DMS 273 (cell line): ENCODE results near the gene RPUSD1.
"Not testable (repeated sequence)": the region's sequence is repeated elsewhere in the genome, so short reads cannot be mapped to it uniquely, and the experiment has no call there.

ENCODE experiments used
- DNase-seq: peaks from one replicate; lab custom pipeline; 2025; ENCODE audit not compliant: unreplicated experiment; lab: John Stamatoyannopoulos, UW

The RPUSD1 gene

GRCh38 chr16:768428-768827 lies 19.8 kb downstream of the RPUSD1 start:
- DNase-seq, result no peak

- no peak for DNase-seq
These were observed 20.4 kb downstream of the RPUSD1 start for GRCh38 chr16:767743-768235.

DNA sequence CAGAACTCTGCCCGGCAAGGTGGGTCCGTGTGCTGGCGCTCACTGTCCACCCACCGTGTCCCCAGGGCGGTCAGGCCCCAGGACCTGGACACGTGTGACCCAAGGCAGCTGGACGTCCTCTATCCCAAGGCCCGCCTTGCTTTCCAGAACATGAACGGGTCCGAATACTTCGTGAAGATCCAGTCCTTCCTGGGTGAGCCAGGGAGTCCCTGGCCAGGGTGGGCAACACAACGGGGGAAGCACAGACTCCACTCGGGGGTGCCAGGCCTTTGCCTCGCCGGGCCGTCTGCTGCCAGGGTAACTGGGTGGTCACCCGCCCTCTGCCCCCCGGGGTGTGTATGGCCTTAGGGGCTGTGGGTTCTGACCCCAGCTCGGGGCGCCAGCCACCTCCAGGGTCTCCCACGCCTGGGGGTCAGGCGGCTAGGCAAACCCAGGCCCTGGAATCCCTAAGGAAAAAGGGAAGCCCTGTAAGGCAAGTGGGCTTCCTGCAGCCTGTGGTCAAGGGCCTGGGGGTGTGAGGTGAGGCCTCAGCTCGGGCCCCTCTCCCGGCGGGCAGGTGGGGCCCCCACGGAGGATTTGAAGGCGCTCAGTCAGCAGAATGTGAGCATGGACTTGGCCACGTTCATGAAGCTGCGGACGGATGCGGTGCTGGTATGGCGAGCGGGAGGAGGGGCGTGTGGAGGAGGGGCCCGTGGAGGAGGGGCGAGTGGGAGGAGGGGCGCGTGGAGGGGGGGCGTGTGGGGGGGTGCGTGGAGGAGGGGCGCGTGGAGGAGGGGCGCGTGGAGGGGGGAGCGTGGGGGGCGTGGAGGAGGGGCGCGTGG lies 21.2 kb downstream of the RPUSD1 start:
- DNase-seq, result no peak

GRCh38 chr16:766008-766819 lies 22.0 kb downstream of the RPUSD1 start:
- no peak for DNase-seq

- DNase-seq, result no peak
These were observed 22.7 kb downstream of the RPUSD1 start for GRCh38 chr16:765488-765865.

- no peak for DNase-seq
These were observed 23.2 kb downstream of the RPUSD1 start for GRCh38 chr16:764848-765487.

DNA sequence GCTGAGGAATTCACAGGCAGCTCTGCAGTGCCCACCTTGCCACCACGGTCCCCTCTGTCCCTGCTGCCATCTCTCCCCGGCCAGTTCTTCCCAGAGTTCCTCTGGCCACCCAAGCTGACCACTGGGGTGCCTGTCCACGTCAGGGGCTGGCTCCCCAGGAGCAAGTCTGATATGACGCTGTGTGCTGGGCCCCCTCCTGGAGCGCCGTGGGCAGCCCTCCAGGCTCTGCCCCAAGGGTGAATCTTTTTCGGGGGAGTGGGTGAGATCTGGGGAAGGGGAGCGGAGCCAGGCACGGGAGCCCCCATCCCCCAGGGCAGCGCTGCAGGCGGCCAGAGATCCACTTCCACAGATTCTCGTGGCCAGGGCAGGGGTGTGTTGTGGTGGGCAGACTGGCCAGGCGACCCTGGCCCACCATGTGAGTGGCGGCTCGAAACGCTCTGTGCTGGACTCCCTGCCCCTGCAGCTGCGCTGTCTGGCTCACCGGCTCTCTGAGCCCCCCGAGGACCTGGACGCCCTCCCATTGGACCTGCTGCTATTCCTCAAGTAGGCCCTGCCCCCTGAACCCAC lies 23.9 kb downstream of the RPUSD1 start:
- no peak for DNase-seq

- no peak for DNase-seq
These were observed 24.6 kb downstream of the RPUSD1 start for GRCh38 chr16:763369-764183.

- DNase-seq, result no peak
These were observed 25.4 kb downstream of the RPUSD1 start for GRCh38 chr16:762595-763268.

DNA sequence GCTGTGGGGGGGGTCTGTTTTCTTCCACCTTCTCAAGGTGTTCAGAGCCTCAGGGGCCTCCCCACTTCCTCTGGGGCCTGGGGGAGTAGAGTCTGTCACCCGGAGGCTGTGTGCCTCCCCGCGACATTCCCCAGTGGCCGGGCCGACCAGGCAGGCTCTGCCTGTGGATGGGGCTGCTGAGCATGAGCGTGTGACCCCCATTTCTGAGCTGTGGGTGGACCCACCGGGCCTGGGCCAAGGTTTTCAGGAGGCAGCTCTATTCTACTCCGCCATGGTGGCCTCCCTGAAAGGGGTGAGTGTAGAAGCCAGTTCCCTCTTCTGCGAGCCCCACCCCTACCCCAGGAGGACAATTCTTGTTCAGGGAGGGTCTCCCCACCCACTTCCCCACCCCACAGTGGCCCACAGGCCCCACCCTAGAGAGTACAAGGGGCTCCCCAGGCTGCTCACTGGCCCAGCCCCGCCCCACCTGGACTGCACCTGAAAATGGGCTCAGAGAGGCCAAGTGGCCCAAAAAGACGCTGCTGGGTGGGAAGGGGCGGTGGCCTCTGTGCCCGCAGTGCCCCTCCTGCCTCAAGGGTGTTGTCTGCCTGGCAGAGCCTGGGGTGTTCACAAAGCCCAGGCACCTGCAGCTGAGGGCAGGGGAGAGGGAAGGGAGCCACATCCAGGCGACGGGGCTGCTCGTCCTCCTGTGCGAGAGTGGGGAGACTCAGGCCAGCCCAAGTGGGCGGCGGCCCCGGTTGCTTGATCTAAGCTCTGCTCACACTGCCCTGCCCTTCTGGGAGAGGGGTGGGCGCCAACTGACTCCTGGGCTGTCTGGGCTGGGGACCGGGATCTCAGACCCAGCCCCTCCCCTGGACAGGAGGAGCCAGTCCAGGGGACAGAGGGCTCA lies 26.3 kb downstream of the RPUSD1 start:
- no peak for DNase-seq

GRCh38 chr16:760545-761343 lies 27.4 kb downstream of the RPUSD1 start, which contains the start of gene MSLN:
Gene MSLN (plus strand): TSS chr16:760734. CDS start chr16:762681, 1,947 bp downstream.
- DNase-seq, result no peak

DNA sequence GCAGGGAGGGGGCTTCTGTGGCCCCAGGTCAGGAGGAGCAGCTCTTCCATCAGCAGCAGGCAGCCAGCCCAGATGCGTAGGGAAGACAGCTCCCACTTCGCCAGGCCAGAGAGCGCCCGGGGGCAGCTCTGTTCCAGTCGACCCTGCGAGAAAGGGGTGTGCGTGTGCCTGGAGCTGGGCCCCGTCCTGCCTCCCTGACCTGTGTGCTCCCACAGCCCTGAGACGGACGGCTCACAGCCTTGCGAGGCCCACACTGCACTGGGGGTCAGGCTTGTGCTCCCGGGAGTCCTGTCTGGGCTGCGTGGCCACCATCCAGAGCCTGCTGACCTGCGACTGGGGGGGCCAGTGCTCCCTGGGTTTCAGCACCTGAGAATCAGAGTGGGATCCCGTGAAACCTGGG lies 28.1 kb downstream of the RPUSD1 start:
- no peak for DNase-seq

GRCh38 chr16:759110-759910 lies 28.9 kb downstream of the RPUSD1 start:
- no peak for DNase-seq

DNA sequence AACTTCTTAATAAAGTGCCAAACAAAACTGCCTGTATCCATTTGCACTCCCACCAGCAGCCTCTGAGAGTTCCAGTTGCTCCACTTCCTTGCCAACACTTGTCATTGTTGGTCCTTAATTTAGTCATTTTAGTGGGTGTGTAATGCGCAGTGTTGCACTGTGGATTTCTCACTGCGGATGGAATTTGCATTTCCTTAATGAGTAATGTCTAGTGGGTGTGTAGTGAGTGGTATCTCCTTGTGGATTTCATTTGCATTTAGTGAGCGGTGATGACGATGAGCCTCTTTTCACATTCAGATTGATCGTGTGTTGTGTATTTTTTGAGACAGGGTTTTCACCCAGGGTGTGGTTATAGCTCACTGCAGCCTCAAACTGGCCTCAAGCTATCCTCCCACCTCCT lies 31.8 kb downstream of the RPUSD1 start:
- no peak for DNase-seq

DNA sequence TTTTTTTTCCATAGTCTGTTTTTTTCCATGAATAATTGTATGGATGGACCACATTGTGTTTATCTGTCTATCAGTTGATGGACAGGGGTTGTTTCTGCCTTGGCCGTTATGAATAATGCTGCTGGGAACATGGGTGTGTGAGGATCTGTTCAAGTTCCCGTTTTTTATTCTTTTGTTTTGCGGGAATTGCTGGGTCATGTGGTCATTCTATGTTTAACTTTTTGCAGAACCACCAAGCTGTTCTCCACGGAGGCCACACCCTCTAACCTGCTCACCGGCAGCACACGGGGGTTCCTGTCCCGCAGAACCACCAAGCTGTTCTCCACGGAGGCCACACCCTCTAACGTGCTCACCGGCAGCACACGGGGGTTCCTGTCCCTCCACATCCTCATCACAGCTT lies 33.5 kb downstream of the RPUSD1 start:
- no peak for DNase-seq

GRCh38 chr16:754121-754607 lies 34.0 kb downstream of the RPUSD1 start:
- DNase-seq, result not testable (repeated sequence)

- DNase-seq, result no peak
These were observed 36.2 kb downstream of the RPUSD1 start for GRCh38 chr16:752007-752312.
